ENCODE data around the gene ZNF382.

The ZNF382 gene

DNA sequence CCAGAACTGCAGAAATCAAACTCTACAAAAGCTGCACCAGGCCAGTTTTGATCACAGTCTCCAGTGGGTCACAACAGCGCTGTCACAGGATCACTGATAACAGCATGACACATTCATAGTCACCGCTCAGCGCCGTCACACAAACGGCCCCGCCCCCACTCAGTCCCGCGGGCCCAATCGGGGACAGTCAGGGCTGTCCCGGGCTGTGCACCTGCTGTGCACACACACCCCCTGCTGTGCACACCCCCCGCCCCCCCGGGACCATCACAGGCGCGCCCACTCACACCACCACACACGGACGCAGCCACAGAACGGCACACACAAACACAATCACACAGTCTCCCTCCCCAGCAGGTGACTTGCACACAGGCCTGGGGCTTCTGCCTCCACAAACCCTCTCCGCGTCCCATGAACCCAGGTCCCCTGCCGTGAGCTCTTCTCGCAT lies 435 bp upstream of the ZNF382 start (continued):
- TF ChIP-seq PRDM4 (tag by site-specific recombination; IDR thresholded peaks at IDR 0.05): peak; percentile 89
- 0 out of 2 replicates have a peak, but pooled peaks have one; percentile 49 for TF ChIP-seq ZNF157 (tag by site-specific recombination; IDR thresholded peaks at IDR 0.05)
- TF ChIP-seq SCRT1 (tag by site-specific recombination; IDR thresholded peaks at IDR 0.05; ENCODE audit: borderline replicate concordance): peak; percentile 77
- peak; percentile 100 for TF ChIP-seq KLF16 (tag by site-specific recombination; IDR thresholded peaks at IDR 0.05)
- no peak; the same call in none of the 2 replicates for TF ChIP-seq ZNF223 (tag by site-specific recombination; IDR thresholded peaks at IDR 0.05)
- no peak; the same call in none of the 2 replicates for TF ChIP-seq ZNF501 (tag by site-specific recombination; IDR thresholded peaks at IDR 0.05)
- peak; percentile 62; the same call in 1 of the 2 replicates for TF ChIP-seq ZNF660 (tag by site-specific recombination; IDR thresholded peaks at IDR 0.05)
- peak; percentile 93 for TF ChIP-seq RBAK (tag by site-specific recombination; IDR thresholded peaks at IDR 0.05)
- peak; percentile 98 for TF ChIP-seq SP7 (tag by site-specific recombination; IDR thresholded peaks at IDR 0.05)
- peak; percentile 100 for TF ChIP-seq ZNF423 (tag by site-specific recombination; IDR thresholded peaks at IDR 0.05)
- TF ChIP-seq ZNF114 (tag by site-specific recombination; IDR thresholded peaks at IDR 0.05): no peak
- TF ChIP-seq ZNF169 (tag by site-specific recombination; IDR thresholded peaks at IDR 0.05): peak; percentile 80; the same call in 1 of the 2 replicates
- 0 out of 2 replicates have a peak, but pooled peaks have one; percentile 10 for TF ChIP-seq ZNF37A (tag by site-specific recombination; IDR thresholded peaks at IDR 0.05)
- TF ChIP-seq KLF9 (tag by site-specific recombination; IDR thresholded peaks at IDR 0.05; ENCODE audit: low read depth): peak; percentile 100
- TF ChIP-seq REST (tag by site-specific recombination; IDR thresholded peaks at IDR 0.05): peak; percentile 69
- TF ChIP-seq SP3 (tag by site-specific recombination; IDR thresholded peaks at IDR 0.05): peak; percentile 92
- 0 out of 2 replicates have a peak, but pooled peaks have one; percentile 10 for TF ChIP-seq ZSCAN30 (tag by site-specific recombination; IDR thresholded peaks at IDR 0.05)
- TF ChIP-seq ZNF561 (tag by site-specific recombination; IDR thresholded peaks at IDR 0.05; ENCODE audit: borderline replicate concordance): peak; percentile 52; the same call in 1 of the 2 replicates
- TF ChIP-seq ZNF19 (tag by site-specific recombination; IDR thresholded peaks at IDR 0.05; ENCODE audit: low read depth): peak; percentile 82; the same call in 1 of the 2 replicates
- peak; percentile 97 for TF ChIP-seq ZNF266 (tag by site-specific recombination; IDR thresholded peaks at IDR 0.05; ENCODE audit: low read depth)
- TF ChIP-seq PATZ1 (tag by site-specific recombination; IDR thresholded peaks at IDR 0.05): peak; percentile 100
- TF ChIP-seq ZNF843 (tag by site-specific recombination; IDR thresholded peaks at IDR 0.05): peak; percentile 91
- peak; percentile 99 for TF ChIP-seq ZFHX2 (tag by site-specific recombination; conservative IDR thresholded peaks at IDR 0.05)
- TF ChIP-seq, protein P1, sequence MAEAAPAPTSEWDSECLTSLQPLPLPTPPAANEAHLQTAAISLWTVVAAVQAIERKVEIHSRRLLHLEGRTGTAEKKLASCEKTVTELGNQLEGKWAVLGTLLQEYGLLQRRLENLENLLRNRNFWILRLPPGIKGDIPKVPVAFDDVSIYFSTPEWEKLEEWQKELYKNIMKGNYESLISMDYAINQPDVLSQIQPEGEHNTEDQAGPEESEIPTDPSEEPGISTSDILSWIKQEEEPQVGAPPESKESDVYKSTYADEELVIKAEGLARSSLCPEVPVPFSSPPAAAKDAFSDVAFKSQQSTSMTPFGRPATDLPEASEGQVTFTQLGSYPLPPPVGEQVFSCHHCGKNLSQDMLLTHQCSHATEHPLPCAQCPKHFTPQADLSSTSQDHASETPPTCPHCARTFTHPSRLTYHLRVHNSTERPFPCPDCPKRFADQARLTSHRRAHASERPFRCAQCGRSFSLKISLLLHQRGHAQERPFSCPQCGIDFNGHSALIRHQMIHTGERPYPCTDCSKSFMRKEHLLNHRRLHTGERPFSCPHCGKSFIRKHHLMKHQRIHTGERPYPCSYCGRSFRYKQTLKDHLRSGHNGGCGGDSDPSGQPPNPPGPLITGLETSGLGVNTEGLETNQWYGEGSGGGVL (tag by site-specific recombination; IDR thresholded peaks at IDR 0.05): peak; percentile 61
- TF ChIP-seq ZNF16 (tag by site-specific recombination; IDR thresholded peaks at IDR 0.05; ENCODE audit: low read depth): 0 out of 2 replicates have a peak, but pooled peaks have one; percentile 16
- peak; percentile 99 for TF ChIP-seq EGR2 (tag by site-specific recombination; IDR thresholded peaks at IDR 0.05; ENCODE audit: low read depth)
- TF ChIP-seq ZNF654 (tag by site-specific recombination; IDR thresholded peaks at IDR 0.05; ENCODE audit: low read depth): no peak
- no peak; the same call in 1 of the 2 replicates for TF ChIP-seq PRDM6 (tag by site-specific recombination; IDR thresholded peaks at IDR 0.05)
- peak; percentile 86 for TF ChIP-seq SP2 (tag by site-specific recombination; IDR thresholded peaks at IDR 0.05)
- peak; percentile 98 for TF ChIP-seq ZXDB (tag by site-specific recombination; IDR thresholded peaks at IDR 0.05)

Data from HEK293 (cell line).